Amniotic epithelial cell (primary cell): ENCODE results near the gene EIF3CL.
"Not testable (repeated sequence)": the region's sequence is repeated elsewhere in the genome, so short reads cannot be mapped to it uniquely, and the experiment has no call there.

ENCODE experiments used
- DNase-seq: peaks from one replicate; pipeline ENCODE4 v3.0.0-alpha.2; 2010; ENCODE audit warnings: low read depth

EIF3CL gene, protein sequence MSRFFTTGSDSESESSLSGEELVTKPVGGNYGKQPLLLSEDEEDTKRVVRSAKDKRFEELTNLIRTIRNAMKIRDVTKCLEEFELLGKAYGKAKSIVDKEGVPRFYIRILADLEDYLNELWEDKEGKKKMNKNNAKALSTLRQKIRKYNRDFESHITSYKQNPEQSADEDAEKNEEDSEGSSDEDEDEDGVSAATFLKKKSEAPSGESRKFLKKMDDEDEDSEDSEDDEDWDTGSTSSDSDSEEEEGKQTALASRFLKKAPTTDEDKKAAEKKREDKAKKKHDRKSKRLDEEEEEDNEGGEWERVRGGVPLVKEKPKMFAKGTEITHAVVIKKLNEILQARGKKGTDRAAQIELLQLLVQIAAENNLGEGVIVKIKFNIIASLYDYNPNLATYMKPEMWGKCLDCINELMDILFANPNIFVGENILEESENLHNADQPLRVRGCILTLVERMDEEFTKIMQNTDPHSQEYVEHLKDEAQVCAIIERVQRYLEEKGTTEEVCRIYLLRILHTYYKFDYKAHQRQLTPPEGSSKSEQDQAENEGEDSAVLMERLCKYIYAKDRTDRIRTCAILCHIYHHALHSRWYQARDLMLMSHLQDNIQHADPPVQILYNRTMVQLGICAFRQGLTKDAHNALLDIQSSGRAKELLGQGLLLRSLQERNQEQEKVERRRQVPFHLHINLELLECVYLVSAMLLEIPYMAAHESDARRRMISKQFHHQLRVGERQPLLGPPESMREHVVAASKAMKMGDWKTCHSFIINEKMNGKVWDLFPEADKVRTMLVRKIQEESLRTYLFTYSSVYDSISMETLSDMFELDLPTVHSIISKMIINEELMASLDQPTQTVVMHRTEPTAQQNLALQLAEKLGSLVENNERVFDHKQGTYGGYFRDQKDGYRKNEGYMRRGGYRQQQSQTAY

DNA sequence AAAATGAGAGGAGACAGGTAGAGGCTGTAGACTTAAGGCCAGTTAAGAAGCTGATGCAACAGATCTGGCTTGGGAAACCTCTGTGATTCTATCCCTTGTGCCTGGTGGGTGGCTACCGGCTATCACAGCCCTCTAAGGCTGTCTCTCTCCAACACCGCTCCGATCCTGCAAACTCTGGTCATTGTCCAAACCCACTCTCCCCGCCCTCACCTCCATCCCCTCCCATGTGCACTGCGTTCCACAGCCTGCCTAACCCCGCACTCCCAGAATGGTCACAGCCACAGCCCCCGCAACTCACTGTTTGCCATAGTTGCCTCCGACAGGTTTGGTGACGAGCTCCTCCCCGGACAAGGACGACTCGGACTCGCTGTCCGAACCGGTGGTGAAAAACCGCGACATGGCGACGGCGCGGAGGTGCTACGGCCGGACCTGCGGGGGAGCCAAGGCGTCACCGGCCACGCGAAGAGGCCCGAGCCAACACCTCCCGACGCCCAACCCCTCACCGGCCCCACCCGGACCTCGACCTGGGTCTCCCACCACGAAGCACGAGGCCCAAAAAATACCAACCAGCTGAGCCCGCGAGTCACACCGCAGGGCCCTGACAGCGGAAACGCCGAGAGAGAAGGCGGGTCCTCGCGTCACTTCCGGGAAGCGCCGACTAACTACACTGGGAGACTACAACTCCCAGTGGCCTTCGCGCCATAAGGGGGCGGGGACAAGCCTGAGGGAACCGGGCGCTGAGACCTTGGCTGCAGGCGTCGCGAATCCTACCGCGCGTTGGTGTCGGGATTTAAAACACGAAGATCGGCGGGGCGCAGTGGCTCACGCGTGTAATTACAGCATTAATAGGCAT lies at the start of gene EIF3CL:
Gene EIF3CL, minus strand, starts transcription at position 622 of the 853 bp plus-strand sequence. Its CDS starts 223 bp downstream, at position 399.
- not testable (repeated sequence) for DNase-seq

DNA sequence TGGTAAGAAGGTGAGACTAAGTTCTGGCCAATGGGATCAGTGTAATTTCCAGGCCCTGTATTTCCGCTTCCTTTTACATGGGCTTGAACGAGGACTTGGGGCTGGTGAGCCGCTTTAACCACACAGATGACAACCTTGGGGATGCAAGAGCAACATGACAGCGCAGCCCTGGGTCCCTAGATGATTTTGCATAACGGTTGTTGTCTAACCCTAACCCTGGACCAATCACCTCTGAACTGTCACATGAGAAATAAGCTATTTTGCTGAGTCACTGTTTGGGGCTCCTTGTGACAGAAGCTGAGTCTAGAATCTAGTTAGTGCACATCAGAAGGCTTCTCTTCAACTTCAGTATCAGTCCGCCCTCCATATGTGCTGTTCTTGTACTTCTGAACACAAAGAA lies 43.4 kb upstream of the EIF3CL start:
- DNase-seq = not testable (repeated sequence)

DNA sequence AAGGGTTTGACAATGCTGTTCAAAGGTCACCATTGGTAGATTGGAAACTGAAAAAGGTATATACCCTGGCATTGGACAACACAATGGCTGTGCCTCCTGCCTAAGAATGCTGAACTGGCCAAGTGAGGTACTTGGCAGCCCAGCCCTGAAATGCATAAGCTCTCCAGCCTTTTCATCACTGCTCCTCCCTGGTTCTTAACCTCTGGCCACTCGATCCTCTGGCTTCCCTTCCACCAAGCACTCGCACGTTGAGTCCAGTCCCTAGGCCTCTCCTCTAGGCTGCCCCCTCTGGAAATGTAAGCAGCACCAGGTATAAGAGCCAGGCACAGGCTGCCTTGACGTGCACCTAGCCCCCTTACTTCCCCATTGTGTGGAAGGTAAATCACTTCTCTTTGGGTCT lies 42.7 kb upstream of the EIF3CL start:
- DNase-seq = not testable (repeated sequence)

DNA sequence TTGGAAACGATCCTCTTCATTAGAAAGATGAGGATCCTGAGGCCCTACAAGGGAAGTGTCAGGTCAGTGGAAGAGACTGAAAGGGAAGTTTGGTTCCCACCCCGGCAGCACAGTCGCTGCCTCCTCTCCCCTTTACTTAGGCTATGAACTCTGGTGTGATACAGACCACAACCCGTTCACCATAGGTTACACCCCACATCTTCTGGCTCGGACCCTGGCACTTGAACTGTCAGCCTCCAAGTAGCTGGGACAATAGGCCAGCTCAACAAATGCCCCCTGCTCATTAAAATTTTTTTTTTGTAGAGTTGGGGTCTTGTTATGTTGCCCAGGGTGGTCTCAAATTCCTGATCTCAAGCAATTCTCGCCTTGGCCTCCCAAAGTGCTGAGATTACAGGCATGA lies 40.3 kb upstream of the EIF3CL start:
- not testable (repeated sequence) for DNase-seq

DNA sequence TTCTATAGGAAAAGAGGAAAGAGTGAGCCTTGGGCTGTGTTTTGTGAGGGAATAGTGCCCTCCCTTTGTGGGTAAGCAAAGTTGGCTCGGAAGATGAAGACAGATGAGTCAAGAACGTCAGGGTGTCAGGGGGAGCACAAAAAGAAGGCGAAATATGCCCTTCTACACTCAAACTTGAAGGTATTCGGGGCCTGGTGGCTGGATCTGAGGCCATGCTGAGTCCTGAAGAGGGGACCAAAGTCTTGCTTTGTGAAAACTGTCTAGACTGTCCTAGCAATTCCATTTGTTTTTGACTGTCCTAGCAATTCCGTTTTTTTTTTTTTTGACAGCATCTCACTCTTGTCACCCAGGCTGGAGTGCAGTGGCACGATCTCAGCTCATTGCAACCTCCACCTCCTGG lies 35.3 kb upstream of the EIF3CL start:
- DNase-seq = not testable (repeated sequence)

DNA sequence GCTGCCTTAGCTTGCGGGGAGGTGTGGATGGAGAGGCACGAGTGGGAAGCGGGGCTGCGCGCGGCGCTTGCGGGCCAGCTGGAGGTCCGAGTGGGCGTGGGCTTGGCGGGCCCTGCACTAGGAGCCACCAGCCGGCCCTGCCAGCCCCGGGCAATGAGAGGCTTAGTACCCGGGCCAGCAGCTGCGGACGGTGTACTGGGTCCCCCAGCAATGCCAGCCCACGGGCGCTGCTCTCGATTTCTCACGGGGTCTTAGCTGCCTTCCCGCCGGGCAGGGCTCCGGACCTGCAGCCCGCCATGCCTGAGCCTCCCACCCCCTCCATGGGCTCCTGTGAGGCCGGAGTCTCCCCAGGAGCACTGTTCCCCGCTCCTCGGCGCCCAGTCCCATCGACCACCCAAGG lies 31.7 kb upstream of the EIF3CL start:
- not testable (repeated sequence) for DNase-seq

DNA sequence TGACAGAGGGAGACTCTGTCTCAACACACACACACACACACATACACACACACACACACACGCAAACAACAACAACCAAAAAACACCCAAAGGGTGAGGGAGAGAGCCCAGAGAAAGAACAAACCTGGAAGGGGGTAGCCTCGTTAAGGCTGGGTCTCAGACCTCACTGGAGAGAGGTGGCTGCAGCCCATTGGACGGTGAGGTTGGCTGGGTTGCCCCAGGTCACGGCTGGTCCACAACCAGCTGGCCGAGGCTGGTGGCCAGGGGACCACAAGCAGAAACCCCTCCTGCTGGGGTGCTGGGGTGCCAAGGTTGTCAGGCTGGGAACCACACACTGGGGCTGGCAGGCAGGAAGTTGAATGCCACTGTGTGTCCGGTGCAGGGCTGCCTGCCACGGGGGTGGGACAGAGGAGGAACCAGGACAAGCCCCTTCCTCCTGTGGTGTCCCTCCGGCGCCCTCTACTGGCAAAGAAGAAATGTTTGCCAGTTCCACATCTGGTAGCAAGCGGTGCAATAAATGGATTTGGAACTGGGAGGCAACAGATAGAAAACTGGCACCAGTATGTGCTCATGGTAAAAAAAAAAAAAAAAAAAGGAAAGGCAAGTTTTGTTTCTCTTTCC lies 22.5 kb upstream of the EIF3CL start:
- DNase-seq = not testable (repeated sequence)

DNA sequence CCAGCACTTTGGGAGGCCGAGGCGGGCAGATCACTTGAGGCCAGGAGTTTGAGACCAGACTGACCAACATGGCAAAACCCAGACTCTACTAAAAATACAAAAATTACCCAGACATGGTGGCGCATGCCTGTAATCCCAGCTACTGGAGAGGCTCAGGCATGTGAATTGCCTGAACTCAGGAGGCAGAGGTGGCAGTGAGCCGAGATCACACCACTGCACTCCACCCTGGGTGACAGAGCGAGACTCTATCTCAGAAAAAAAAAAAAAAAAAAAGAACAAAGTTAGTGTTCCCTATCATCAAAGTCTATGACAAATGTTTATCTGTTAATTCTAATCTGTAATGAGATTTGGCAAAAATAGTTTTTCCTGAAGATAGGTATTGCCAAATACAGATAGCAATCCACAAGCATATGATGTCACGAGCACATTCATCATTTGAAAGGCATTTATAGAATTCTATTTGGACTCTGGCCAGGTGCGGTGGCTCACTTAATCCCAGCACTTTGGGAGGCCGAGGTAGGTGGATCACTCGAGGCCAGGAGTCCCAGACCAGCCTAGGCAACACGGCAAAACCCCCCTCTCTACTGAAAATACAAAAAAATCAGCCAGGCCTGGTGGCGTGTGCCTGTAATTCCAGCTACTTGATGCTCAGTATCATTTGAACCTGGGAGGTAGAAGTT lies 17.6 kb upstream of the EIF3CL start:
- not testable (repeated sequence) for DNase-seq

DNA sequence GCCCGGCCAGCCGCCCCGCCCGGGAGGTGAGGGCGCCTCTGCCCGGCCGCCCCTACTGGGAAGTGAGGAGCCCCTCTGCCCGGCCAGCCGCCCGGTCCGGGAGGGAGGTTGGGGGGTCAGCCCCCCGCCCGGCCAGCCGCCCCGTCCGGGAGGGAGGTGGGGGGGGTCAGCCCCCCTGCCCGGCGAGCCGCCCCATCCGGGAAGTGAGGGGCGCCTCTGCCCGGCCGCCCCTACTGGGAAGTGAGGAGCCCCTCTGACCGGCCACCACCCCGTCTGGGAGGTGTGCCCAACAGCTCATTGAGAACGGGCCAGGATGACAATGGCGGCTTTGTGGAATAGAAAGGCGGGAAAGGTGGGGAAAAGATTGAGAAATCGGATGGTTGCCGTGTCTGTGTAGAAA lies 13.4 kb upstream of the EIF3CL start:
- DNase-seq = not testable (repeated sequence)

DNA sequence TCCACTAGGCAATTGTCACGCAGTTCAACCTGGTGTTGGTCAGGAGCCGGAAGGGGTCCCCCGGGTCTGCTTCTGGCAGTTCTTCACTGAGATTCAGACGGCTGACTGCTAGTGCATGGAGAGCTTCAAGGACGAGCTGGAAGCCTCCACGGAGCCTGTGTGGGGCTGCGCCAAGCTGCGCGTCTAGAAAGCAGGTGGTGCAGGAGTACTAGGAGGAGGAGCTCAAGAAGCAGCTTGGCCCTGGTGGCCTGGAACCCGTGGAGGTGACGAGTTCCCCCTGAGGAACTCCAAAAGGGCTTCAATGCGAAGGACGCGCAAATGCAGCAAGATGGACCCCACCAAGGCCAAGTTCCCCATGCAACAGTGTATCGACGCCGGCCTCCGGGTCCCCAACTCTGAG lies 10.9 kb upstream of the EIF3CL start:
- DNase-seq = not testable (repeated sequence)

DNA sequence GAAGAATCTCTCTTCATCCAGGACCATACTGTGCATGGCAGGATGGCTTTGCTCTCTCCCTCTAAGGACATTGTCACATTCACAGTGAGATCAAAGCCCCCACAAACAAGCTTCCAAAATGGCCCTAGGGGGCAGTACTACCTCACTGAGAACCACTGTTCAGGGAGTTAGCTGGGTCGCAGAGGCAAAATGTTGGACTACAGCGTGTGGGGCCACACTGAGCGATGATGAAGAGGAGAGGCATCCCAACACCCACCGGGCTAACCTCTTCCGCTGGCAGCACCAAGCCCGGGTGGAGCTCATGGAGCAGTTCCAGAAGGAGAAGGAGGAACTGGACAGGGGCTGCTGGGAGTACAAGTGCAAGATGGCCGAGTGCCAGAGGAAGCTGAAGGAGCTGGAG lies 9.9 kb upstream of the EIF3CL start:
- not testable (repeated sequence) for DNase-seq

DNA sequence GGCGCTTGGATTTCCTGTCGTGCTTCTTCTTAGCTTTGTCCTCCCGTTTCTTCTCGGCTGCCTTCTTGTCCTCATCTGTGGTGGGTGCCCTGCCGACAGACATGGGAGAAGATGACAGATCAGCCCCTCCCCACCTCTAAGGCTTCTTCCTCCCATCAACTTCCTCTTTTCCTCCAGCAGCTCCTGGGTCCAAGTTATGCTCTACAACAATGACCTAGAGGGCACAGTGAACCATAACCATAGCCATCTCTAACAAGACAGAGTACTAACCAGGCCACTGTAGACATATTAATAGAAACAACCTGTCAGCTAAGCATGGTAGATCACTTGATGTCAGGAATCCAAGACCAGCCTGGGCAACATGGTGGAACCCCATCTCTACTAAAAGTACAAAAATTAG lies 11.6 kb downstream of the EIF3CL start:
- DNase-seq = not testable (repeated sequence)

DNA sequence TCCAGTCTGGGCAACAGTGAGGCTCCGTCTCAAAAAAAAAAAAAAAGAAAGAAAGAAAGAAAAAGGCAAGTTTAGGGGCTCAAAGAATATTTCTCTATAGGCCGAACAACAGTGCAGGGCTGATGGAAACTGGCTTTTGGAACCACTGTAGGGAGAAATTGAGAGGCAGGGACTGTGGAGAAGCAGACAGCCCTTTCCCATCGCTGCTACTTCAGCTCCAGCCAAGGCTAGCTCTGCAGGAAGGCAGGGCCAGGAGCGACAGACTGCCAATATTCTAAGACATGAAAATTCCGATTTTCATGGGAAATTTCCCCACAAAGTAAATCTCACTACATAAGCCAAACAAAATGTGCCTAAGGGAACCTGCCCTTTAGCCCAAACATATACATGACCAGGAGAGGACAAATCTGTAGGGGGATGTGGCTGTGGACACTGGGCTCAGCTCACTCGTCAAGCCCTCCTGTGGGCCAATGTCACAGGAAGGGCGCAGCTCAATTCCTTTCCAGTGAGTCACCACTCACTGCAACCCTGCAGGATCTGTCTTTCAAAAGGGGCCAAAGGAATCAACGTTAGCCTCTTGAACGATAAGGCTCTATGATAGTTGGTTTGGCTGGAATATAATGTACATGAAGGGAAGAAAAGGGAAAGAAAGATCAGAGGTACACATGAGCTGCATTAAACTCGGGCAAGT lies 21.3 kb downstream of the EIF3CL start:
- not testable (repeated sequence) for DNase-seq

DNA sequence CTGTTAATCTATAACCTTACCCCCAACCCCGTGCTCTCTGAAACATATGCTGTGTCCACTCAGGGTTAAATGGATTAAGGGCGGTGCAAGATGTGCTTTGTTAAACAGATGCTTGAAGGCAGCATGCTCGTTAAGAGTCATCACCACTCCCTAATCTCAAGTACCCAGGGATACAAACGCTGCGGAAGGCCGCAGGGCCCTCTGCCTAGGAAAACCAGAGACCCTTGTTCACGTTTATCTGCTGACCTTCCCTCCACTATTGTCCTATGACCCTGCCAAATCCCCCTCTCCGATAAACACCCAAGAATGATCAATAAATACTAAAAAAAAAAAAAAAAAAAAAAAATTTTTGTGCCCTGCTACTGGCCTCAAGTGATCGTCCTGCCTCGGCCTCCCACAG lies 25.8 kb downstream of the EIF3CL start:
- not testable (repeated sequence) for DNase-seq

DNA sequence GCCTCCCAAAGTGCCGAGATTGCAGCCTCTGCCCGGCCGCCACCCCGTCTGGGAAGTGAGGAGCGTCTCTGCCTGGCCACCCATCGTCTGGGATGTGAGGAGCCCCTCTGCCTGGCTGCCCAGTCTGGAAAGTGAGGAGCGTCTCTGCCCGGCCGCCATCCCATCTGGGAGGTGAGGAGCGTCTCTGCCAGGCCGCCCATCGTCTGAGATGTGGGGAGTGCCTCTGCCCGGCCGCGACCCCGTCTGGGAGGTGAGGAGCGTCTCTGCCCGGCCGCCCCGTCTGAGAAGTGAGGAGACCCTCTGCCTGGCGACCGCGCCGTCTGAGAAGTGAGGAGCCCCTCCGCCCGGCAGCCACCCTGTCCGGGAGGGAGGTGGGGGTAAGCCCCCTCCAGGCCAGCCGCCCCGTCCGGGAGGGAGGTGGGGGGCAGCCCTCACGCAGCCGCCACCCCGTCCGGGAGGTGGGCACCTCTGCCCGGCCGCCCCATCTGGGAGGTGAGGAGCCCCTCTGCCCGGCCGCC lies 26.5 kb downstream of the EIF3CL start:
- not testable (repeated sequence) for DNase-seq

DNA sequence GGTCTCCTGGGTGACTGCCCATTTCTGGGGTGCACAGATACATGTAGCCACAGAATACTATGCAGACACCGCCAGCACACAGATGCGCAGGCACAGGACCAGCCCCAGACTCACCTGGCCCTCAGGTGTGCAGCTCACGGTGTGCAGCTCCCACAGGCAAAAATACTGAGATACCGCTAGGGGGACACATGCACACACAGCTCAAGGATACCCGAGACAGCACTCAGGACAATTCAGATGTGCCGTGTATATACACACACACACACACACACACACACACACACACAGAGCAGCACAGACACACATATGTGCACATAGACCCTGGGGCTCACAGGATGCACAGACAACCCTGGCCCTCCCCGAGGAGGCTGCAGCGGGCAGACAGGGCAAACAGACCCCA lies 28.5 kb downstream of the EIF3CL start:
- DNase-seq = not testable (repeated sequence)

DNA sequence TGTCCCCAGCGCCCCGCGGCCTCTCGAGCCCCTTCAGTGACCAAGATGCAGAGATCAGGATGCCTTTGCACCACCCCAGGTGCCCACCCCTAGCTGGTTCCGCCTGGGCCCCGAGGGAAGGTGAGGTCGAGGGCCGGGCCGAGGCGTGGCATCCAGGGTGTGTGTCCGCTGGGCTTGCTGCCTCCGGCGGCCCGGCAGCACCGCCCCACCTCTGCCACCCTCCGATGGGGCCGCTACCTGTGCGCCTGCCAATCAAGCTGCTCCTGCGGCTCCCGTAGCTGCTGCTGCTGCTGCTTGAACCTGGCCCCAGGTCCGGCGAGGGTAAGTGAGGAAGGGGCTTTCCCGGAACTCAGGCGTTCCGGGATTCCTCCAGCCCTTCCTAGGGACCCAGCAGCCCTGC lies 29.4 kb downstream of the EIF3CL start:
- not testable (repeated sequence) for DNase-seq

DNA sequence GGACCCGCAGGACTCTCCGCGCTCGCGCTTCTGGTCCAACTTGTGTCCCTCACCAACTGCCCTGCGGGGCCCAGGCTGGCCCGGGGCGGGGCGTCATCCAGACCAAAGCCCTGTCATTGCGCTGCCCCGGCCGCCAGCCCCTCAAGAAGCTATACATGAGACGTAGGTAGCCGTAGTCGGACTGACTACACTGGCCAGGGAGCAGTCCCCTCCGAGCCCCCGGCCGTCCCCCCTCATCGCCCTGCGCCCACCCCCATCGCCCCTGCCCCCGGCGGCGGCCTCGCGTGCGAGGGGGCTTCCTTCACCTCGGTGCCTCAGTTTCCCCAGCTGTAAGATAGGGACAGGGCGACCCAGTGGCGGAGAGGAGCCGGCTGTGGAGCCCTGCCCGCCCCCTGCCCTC lies 35.7 kb downstream of the EIF3CL start:
- DNase-seq = not testable (repeated sequence)

DNA sequence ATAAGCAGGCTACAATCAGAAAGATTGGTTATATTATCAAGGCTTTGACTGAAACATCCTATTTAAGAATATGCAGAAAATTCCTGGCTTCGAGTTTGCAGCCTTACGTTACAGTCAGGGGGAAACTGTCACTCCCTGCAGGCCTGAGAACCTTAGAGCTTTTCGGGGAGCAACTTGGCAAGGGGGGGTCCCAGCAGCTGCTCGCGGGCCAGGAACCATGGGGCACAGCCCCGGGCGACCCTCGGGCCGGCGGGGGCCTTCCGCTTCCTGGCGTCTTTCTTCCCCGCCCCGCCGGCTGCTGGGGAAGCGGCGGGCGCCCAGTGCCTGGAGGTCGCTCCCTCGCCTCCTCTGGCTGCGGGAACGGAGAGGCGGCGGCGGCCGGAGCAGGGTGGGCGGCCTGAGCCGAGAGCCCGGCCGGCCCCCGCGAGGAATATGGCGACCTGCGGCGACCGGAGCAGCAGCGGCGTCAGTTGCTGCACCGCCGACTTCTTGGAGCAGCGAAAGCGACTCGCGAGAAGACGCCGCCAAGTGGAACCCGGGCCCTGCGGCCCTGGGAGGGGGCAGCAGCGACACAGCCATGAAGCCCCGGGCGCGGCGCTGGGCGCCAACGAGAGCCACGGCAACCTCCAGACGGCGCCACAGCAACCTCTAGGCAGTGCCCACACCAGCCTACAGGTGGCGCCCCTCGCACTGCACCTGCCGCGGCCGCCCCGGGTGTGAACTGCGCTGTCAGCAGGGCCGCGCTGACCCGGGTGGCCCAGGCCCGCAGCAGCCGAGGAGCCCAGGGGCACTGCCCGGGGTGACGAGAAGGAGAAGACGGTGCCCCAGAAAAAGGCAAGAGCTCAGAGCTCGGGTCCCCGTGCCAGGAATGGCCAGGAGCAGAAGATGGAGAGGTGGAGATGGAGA lies 39.1 kb downstream of the EIF3CL start:
- DNase-seq = not testable (repeated sequence)
